ENCODE measurements around the gene PLEKHA7. TPM values are rescaled to one million over a fixed set of nuclear protein-coding genes. Genes with fewer than 3 reads are reported as not detected.

The PLEKHA7 gene
- total and polyA plus RNA-seq, 2 of the 8 experiments (the other 6 are each of a cell fraction or from before 2014, with no cell fraction given), result 11.4 to 25.6 TPM

DNA sequence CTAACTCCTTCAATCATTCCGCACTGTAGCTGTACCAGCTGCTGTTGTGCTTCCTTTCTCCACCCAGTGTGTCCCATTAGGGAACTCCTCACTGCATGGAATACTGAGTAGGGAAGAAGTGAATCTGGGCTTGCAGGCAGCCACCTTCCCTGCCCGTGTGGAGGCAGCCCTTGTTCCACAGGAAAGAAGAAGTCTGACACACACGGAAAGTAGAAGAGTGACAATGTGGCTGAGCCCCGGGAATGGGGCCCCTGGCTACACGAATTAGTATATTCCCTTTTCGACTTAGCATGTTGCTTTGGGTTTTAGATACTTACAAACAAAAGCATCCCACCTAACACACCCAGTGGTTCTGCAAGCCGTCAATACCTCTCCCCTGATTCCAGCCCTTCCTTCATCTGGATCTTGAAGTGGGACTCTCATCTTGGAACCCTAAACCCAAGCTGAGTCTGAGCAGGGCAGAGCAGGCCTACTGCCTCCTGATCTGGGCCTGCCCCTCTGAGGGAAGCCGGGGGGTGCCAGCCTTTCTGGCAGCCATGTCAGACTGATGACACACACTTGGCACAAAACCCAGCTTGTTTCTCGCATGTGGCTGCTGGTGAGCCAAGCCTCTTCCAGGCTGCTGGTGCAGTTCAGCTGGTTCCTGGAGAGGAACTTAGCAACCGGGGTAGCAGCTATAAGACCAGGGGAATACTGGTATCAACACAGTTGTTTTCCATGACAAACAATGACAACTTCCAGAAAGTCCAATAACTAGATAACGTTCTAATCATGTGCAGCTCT, 204.1 kb downstream of the PLEKHA7 start (continued):
- TF ChIP-seq EP300 (IDR thresholded peaks at IDR 0.05; ENCODE audit: borderline replicate concordance in 1 of 2, low read depth in 2 of 2, low read length in 2 of 2) (no peak), KDM4A (IDR thresholded peaks at IDR 0.05; ENCODE audit: low read depth, low read length, severe bottlenecking) (no peak), TBP (IDR thresholded peaks at IDR 0.05; ENCODE audit: low read depth, low read length) (no peak), POLR2A (IDR thresholded peaks at IDR 0.05; ENCODE audit: control extremely low read depth in 1 of 2, low read depth in 2 of 2, low read length in 2 of 2) (no peak)
